Stromal cell of bone marrow (primary cell): ENCODE measurements around the gene URAD.
"Not testable (repeated sequence)": the region's sequence is repeated elsewhere in the genome, so short reads cannot be mapped to it uniquely, and the experiment has no call there.

ENCODE experiments used
- DNase-seq: peaks from one replicate; pipeline ENCODE4 v3.0.0-alpha.2; 2012; ENCODE audit warnings: low read depth

URAD gene

GRCh38 chr13:27970382-27971235 is 17.9 kb downstream of the URAD start:
- DNase-seq: no peak

GRCh38 chr13:27969866-27970229 is 18.6 kb downstream of the URAD start:
- DNase-seq: no peak

- DNase-seq: no peak
Observed at GRCh38 chr13:27969082-27969865, 19.2 kb downstream of the URAD start, which contains the start of gene CDX2. Gene CDX2 (minus strand): TSS chr13:27969315. CDS start chr13:27969006, 309 bp downstream.

- no peak for DNase-seq
Observed at GRCh38 chr13:27968316-27969081, 20.0 kb downstream of the URAD start.

- no peak for DNase-seq
Observed at GRCh38 chr13:27967736-27968315, 20.7 kb downstream of the URAD start.

GRCh38 chr13:27967203-27967735 is 21.2 kb downstream of the URAD start:
- no peak for DNase-seq

- DNase-seq: no peak
Observed at GRCh38 chr13:27966641-27967202, 21.8 kb downstream of the URAD start.

- no peak for DNase-seq
Observed at GRCh38 chr13:27965740-27966640, 22.5 kb downstream of the URAD start.

GRCh38 chr13:27965343-27965739 is 23.2 kb downstream of the URAD start:
- no peak for DNase-seq

- no peak for DNase-seq
Observed at GRCh38 chr13:27964741-27965323, 23.7 kb downstream of the URAD start.

GRCh38 chr13:27964206-27964605 is 24.3 kb downstream of the URAD start:
- not testable (repeated sequence) for DNase-seq

GRCh38 chr13:27963491-27963890 is 25.0 kb downstream of the URAD start:
- no peak for DNase-seq

GRCh38 chr13:27962982-27963381 is 25.5 kb downstream of the URAD start:
- no peak for DNase-seq

GRCh38 chr13:27962128-27962841 is 26.2 kb downstream of the URAD start:
- no peak for DNase-seq

- no peak for DNase-seq
Observed at GRCh38 chr13:27961227-27962085, 27.0 kb downstream of the URAD start.

GRCh38 chr13:27960362-27961226 is 27.9 kb downstream of the URAD start:
- DNase-seq: peak; percentile 13

GRCh38 chr13:27959976-27960361 is 28.5 kb downstream of the URAD start:
- DNase-seq: no peak
